ENCODE results near the gene TBX22.
"Not testable (repeated sequence)": the region's sequence is repeated elsewhere in the genome, so short reads cannot be mapped to it uniquely, and the experiment has no call there.

The TBX22 gene

GRCh38 chrX:80014141-80014940 lies at the start of gene TBX22:
Gene TBX22, plus strand, starts transcription at chrX:80014753. Its CDS starts 7,517 bp downstream, at chrX:80022270.
- no peak for DNase-seq

DNA sequence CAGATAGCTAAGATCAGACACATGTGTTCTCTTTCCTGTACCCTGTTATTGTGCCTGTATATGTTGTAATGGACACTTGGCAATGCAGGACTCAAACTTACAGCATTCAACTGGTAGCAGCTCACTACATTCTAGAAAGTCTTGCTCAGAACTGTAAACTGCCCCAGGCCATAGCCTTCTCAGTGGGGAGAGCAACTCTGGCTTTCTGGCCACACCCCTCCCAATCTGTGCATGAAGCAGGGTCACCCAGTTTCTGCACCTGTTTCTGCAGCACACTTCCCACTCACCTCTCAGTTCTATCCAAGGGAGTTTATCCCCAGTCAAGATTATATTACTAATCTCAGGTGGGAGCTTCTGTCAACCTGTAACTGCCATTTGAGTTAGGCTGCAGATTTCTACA lies 38.9 kb upstream of the TBX22 start:
- no peak for DNase-seq

- DNase-seq: no peak
Observed at GRCh38 chrX:80004458-80004857, 10.1 kb upstream of the TBX22 start.

DNA sequence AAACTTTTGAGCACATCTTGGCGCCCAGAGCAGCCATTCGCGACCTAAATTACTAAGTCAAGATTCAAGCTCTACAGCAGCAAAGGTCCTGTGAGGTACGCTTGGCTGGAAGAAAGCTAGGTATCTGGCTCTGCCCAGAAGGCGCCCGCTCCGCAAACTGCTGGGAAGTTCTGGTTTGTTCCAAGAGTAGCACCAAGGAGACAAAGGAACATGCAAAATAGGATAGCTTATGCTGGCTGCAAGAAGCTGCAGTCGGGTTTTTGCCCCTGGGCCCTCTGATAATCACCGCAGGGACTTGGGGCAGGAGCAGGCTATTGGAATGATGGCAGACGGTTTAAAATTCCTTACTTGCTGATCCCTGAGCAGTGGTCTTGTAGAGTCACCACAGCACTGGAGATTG lies 3.0 kb upstream of the TBX22 start:
- DNase-seq: no peak

- no peak for DNase-seq
Observed at GRCh38 chrX:80016182-80016581, 1.6 kb downstream of the TBX22 start.

- no peak for DNase-seq
Observed at GRCh38 chrX:80021621-80022020, 7.1 kb downstream of the TBX22 start.

DNA sequence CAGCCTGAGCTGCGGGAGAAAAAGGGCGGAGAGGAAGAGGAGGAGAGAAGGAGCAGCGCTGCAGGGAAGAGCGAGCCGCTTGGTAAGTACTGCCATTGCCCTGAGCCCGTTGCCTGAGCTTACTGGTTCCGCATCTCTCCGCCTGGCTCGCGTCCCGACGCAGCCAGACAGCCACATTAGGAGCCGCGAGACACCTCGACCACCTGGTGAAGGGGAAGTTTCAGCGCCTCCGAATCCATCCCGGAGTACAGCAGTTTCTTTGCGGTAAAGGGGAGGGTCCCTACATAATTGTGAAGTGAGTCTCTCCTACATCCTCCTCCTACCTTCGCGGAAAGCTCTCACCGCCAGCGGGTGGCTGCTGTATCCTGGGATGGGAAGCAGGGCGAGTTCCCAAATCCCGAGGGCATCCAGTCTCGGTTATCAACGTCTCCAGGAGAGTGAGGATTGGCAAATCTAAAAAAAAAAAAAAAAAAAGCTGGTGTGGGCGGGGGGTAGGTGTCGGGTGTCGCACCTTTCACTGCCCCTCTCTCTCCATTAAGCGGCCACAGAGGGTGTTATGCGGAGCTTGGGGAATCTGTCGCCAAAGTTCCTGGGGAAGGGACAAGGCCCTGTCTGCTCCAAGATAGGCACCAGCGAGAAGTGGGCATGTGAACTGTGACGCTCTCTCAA lies 7.9 kb downstream of the TBX22 start:
- DNase-seq: no peak

- no peak for DNase-seq
Observed at GRCh38 chrX:80026116-80026515, 11.6 kb downstream of the TBX22 start.

DNA sequence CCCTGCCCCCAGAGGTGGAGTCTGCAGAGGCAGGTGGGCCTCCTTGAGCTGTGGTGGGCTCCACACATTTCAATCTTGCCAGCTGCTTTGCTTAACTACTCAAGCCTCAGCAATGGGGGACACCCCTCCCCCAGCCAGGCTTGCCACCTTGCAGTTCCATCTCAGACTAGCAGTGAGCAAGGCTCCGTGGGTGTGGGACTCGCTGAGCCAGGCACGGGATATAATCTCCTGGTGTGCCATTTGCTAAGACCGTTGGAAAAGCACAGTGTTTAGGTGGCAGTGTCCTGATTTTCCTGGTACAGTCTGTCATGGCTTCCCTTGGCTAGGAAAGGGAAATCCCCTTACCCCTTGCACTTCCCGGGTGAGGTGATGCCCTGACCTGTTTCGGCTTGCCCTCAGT lies 51.6 kb downstream of the TBX22 start:
- not testable (repeated sequence) for DNase-seq

- DNase-seq: not testable (repeated sequence)
Observed at GRCh38 chrX:80075625-80076024, 61.1 kb downstream of the TBX22 start.
